NB4 (cell line): ENCODE results near the gene SLC39A6.

ENCODE experiments used
- MYC ChIP-seq: IDR thresholded peaks from 2 replicates; pipeline ENCODE4 v1.6.1; 2011; ENCODE audit warnings: low read depth, low read length
- POLR2A ChIP-seq: IDR thresholded peaks from 2 replicates; pipeline ENCODE4 v1.6.1; 2011; ENCODE audit warnings: mild to moderate bottlenecking; ENCODE audit not compliant: insufficient read length; ENCODE audit errors: extremely low read depth

- TF ChIP-seq POLR2A (no peak), MYC (no peak)
These were observed 40.9 kb downstream of the SLC39A6 start for GRCh38 chr18:36088256-36088655.
